Vagina (tissue), 2 donors: ENCODE results near the gene PAPPA2.

Experiments used
- POLR2AphosphoS5 ChIP-seq, 2 donors: sonication (generic); formaldehyde crosslinking; IDR thresholded peaks; one replicate each; pipeline ENCODE4 v1.9.0; 2017; ENCODE audit warnings: antibody characterized with exemption in 2 of 2, mild to moderate bottlenecking in 2 of 2, low read depth in 1 of 2; ENCODE audit not compliant: insufficient read depth in 1 of 2
- TF ChIP-seq, protein P1 (sequence below), 3 experiments: fragments of 450-650 bp in 2 of 3; fragments of 200-600 bp in 1 of 3; sonication (generic) in 1 of 3; IDR thresholded peaks; one replicate each; pipeline ENCODE4 v1.5.1; 2017 to 2019; ENCODE audit warnings: antibody characterized with exemption in 3 of 3, mild to moderate bottlenecking in 2 of 3, moderate library complexity in 2 of 3

DNA sequence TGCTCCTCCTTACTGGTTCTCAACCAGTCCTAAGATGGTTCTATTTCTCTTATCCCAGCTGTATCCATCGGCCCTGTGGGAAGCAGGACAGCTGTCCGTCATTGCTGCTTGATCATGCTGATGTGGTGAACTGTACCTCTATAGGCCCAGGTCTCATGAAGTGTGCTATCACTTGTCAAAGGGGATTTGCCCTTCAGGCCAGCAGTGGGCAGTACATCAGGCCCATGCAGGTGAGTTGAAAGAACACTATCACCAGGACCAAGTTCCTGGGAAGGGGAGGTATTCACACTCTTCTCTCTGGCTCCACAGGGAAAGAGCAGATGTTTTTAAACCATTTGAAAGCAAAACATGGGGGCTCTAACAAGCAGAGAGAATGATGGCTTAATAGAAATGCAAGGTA is 302.6 kb downstream of the PAPPA2 start:
- TF ChIP-seq, protein P1, sequence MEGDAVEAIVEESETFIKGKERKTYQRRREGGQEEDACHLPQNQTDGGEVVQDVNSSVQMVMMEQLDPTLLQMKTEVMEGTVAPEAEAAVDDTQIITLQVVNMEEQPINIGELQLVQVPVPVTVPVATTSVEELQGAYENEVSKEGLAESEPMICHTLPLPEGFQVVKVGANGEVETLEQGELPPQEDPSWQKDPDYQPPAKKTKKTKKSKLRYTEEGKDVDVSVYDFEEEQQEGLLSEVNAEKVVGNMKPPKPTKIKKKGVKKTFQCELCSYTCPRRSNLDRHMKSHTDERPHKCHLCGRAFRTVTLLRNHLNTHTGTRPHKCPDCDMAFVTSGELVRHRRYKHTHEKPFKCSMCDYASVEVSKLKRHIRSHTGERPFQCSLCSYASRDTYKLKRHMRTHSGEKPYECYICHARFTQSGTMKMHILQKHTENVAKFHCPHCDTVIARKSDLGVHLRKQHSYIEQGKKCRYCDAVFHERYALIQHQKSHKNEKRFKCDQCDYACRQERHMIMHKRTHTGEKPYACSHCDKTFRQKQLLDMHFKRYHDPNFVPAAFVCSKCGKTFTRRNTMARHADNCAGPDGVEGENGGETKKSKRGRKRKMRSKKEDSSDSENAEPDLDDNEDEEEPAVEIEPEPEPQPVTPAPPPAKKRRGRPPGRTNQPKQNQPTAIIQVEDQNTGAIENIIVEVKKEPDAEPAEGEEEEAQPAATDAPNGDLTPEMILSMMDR (IDR thresholded peaks at IDR 0.05), result no peak
- TF ChIP-seq POLR2AphosphoS5 (IDR thresholded peaks at IDR 0.05; ENCODE audit: insufficient read depth in 1 of 2, low read depth in 1 of 2), result no peak
